GM18520 (cell line): ENCODE measurements around the gene SCAPER.

Experiments
- ATAC-seq: cut with Tn5 transposase; IDR thresholded peaks from one replicate; pipeline ENCODE4 v1.9.1; 2021; ENCODE audit not compliant: unreplicated experiment

Gene SCAPER

DNA sequence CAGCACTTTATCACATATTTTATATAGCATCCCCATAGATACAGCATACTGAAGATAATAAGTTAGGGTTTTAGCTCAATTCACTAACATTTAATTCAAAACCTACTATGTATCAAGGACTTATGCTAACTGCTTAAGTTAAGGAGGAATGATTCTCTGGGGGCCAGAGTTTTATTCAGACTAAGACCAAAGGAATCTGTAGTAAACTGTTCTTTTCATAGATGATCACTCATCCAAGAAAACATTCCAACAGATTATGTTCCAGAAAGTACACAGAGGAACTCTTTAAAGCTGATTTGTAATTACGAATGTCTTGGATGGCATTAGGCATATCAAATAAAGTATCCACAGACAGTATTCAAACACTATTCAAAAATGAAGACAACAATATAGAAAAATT is 226.4 kb downstream of the SCAPER start:
- ATAC-seq, result no peak

GRCh38 chr15:76674883-76675282 is 230.3 kb downstream of the SCAPER start:
- no peak for ATAC-seq

- no peak for ATAC-seq
These were observed 235.5 kb downstream of the SCAPER start for GRCh38 chr15:76669521-76670207.

DNA sequence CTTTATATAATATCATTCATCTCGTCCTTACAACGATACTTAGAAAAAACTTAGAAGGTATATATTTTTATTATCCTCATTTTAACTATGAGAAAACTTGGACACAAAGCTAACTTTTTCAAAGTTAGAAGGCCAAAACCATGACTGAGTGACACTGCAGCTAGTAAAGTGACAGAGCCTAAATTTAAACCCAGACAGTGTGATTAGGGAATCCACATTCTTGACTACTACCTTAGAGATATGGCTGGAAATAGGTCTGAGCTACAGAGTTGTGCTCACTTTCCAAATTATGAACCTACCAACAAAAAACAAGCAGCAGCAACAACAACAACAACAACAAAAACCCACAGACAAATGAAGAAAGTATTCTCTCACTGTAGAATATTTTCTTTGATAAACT is 236.2 kb downstream of the SCAPER start:
- no peak for ATAC-seq

- no peak for ATAC-seq
These were observed 237.0 kb downstream of the SCAPER start for GRCh38 chr15:76667943-76668715.

DNA sequence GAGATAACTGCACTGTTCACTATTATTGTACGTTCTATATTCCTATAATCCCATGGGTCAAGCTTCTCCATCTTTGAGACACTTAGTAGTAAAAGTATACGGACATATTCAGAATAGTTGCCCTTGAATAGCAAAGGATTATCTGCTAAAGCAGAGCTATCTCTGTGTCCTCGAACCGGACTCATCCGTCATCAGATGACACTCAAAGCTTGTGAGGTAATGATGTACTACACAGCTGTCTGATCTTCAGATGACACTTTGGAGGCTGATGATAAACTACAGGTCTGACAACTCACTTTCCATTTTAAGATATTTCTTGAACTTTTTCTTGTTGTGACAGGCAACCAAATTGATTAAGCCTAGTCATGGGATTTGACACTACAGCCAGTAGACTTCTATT is 240.2 kb downstream of the SCAPER start:
- ATAC-seq, result no peak

- no peak for ATAC-seq
These were observed 240.7 kb downstream of the SCAPER start for GRCh38 chr15:76664411-76664810.

DNA sequence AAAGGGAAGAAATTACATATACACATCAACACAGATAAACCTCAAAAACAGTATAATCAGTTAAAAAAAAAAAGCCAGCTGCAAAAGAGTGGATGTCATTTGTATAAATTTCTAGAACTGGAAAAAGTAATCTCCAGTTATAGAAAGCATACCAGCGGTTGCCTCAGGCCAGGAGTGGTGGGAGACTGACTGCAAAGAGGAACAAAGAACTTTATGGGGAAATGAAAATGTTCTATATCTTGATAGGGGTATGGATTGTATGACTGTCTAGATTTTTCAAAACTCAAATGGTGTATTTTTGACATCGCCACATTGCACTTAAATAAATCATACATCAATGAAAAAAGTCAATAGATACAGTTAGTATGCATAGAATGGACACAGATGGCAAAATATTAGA is 241.6 kb downstream of the SCAPER start:
- no peak for ATAC-seq

DNA sequence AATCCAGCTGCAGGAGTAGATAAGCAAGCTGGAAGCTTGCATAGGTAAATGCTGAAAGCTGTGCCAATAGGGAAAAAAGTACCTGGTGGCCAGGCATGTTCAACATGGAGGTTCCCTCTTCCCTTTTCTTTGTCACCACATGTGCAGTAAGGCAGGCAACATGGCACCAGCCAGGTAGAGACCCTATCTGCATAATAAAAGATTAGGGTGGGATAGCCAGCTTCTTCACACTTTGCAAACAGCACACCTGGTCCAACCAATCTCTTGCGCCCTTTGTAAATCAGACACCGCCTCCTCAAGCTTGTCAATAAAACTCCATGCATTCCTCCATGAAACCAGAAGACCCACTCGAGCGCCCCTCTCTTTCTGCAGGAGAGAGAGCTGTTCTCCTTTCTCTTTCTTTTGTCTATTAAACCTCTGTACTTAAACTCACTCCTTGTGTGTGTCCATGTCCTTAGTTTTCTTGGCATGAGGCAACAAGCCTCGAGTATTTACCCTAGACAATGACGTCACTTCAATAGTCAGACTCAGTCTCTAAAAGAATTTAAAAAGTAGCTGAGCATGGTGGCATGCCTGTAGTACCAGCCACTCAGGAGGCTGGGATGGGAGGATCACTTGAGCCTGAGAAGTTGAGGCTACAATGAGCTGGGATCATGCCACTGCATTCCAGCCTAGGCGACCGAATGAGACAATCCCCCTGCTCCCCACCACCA is 256.3 kb downstream of the SCAPER start:
- ATAC-seq, result no peak

DNA sequence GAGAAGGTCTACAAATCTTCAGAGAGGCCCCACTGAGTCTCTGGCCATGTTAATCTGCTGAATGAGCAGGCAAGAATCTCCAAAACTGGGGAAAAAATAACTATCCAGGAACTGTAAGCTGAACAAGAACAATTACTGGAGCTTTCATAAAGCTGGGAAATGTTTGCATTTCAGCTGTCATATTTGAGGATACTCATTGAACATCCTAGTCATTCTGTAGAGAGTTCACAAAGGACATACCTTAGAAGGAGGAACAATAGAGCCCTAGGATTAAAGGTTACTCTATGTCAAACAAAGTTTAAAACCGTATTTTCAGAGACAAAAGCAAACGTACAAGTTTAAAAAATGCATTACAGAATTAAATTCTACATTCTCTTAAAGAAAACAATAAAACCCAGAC is 257.5 kb downstream of the SCAPER start:
- ATAC-seq, result no peak

- ATAC-seq, result no peak
These were observed 260.5 kb downstream of the SCAPER start for GRCh38 chr15:76644646-76645045.

GRCh38 chr15:76642671-76643070 is 262.5 kb downstream of the SCAPER start:
- no peak for ATAC-seq

- no peak for ATAC-seq
These were observed 268.0 kb downstream of the SCAPER start for GRCh38 chr15:76637166-76637565.

- ATAC-seq, result no peak
These were observed 269.1 kb downstream of the SCAPER start for GRCh38 chr15:76636059-76636458.

GRCh38 chr15:76626611-76627010 is 278.5 kb downstream of the SCAPER start:
- ATAC-seq, result no peak

DNA sequence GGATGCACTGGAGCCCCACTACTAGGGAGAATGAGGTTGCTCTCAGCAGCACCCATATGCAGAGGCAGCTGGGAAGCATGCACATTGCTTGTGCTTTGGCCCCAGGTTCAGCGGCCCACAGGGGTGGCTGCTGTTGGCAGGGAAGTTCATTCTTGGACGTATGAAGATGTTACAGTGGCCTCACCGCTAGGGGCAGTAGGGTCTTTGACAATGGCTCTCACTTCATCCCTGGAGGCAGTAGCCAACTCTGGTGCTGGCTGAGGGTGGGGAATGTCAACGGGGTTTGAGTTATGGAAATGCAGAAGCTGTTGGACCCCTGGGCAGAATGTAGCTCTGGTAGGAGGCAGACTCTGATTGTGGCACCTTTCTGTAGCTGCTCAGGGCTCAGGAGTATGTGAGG is 279.9 kb downstream of the SCAPER start:
- no peak for ATAC-seq

DNA sequence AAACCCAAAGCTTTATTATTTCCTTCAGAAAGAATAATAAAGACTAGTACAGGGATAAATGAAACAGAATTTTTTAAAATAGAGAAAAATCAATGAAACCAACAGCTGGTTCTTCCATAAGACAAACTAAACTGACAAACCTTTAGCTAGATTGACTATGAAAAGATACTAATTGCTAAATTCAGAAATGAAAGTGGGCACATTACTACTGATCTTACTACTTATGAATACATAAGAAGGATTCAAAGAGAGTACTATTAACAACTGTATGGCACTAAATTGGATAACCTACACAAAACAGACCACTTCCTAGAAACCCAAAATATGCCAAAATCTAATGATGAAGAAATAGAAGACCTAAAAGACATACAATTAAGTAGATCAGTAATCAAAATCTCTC is 290.4 kb downstream of the SCAPER start:
- no peak for ATAC-seq

GRCh38 chr15:76588811-76589747 is 316.1 kb downstream of the SCAPER start:
- no peak for ATAC-seq

DNA sequence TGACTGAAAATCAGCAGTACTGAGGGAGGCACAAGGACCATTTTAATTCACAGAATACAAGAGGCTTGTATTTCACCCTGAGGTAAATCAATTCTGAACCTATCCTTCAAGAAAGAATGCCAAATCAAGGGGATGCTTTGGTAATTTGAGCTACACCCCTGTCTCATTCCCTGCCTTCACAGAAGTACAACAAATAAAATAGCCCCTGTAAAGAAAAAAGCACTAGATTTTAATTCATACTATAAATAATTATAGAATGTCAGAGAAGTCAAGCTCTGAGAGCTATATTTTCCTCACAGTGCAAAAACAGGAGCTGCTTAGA is 319.6 kb downstream of the SCAPER start:
- ATAC-seq, result no peak

- ATAC-seq, result no peak
These were observed 320.1 kb downstream of the SCAPER start for GRCh38 chr15:76584868-76585575.
